ENCODE data around the gene MAPKAP1. TPM values are rescaled to one million over a fixed set of nuclear protein-coding genes. Genes with fewer than 3 reads are reported as not detected.

MAPKAP1 gene
- total RNA-seq, 2 donors from 2014 or later, result 73.4 to 81.5 TPM

DNA sequence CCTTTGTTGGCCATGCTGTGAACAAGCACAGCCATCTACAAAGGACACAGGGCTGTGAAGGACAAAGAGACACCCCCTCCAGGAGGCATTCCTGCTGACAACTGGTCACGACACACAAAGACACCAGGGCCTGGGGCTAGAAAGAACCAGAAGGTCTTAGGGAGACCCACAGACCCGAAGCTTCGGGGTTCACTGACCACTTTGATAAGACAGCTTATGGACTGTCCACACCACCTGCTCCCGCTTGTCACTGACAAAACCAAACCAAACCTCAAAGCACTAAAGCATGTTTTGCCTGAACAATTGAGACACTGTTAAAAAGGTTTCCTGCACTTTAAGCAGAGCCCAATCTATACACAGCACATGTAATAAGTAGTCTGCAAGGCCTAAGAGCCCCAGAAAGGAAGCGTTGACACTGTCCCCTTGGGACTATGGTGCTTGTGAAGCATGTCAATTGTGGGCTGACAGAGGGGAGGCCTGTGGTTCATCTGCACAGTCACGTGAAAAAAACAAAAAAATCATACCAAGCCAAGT, 260.4 kb downstream of the MAPKAP1 start:
- no peaks in the 10 kb centered on the region for H3K4me1 ChIP-seq (ENCODE audit: control insufficient read depth in 1 of 2, low read depth in 2 of 2)
- ATAC-seq (ENCODE audit: insufficient number of reproducible peaks, low FRiP score, low read depth), result no peak
- peaks cover 8% of the 10 kb centered on the region for H3K36me3 ChIP-seq
- H3K4me3 ChIP-seq, result no peak overlapping the region
- TF ChIP-seq, protein P1, sequence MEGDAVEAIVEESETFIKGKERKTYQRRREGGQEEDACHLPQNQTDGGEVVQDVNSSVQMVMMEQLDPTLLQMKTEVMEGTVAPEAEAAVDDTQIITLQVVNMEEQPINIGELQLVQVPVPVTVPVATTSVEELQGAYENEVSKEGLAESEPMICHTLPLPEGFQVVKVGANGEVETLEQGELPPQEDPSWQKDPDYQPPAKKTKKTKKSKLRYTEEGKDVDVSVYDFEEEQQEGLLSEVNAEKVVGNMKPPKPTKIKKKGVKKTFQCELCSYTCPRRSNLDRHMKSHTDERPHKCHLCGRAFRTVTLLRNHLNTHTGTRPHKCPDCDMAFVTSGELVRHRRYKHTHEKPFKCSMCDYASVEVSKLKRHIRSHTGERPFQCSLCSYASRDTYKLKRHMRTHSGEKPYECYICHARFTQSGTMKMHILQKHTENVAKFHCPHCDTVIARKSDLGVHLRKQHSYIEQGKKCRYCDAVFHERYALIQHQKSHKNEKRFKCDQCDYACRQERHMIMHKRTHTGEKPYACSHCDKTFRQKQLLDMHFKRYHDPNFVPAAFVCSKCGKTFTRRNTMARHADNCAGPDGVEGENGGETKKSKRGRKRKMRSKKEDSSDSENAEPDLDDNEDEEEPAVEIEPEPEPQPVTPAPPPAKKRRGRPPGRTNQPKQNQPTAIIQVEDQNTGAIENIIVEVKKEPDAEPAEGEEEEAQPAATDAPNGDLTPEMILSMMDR (IDR thresholded peaks at IDR 0.05), result no peak
- no peak overlapping the region for H3K27ac ChIP-seq
- H3K27me3 ChIP-seq (replicated peaks; ENCODE audit: insufficient read depth), result no peaks in the 10 kb centered on the region
- H3K9me3 ChIP-seq, result no peaks in the 10 kb centered on the region
- DNase-seq (ENCODE audit: low spot score), result no peak

DNA sequence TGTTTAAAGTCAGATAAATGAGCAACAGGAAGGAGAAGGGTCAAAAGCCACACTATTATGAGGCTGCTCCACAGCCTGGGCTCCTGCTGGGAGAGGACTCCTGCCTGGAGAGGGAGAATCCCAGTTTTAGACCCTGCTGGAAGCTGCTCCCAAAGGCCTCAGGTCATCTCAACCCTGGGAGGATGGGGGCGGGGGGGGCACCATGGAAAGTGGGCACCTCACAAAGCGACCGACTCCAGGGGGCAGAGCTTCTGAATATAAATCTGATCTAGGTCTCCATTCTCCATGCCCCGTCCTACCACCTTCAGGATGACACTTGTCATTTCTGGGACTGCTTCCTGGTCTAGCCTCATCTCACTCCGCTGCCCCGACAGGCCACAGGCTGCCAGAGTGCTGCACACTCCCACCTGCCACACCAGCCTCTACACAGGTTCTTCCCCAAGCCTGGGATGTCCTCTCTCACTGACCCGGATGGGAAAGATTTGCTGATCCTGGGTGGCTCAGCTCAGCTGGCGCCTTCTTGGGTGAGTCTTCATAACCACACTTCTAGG, 262.0 kb downstream of the MAPKAP1 start:
- Histone ChIP-seq H3K36me3 (peaks cover 8% of the 10 kb centered on the region), H3K9me3 (no peaks in the 10 kb centered on the region), H3K4me3 (no peak overlapping the region), H3K4me1 (ENCODE audit: control insufficient read depth in 1 of 2, low read depth in 2 of 2) (no peaks in the 10 kb centered on the region), H3K27ac (no peak overlapping the region), H3K27me3 (replicated peaks; ENCODE audit: insufficient read depth) (no peaks in the 10 kb centered on the region)
- DNase-seq (ENCODE audit: low spot score), result no peak
- ATAC-seq (ENCODE audit: insufficient number of reproducible peaks, low FRiP score, low read depth), result no peak
- TF ChIP-seq, protein P1 (IDR thresholded peaks at IDR 0.05), result no peak

GRCh38 chr9:125444166-125444565, 262.8 kb downstream of the MAPKAP1 start:
- ATAC-seq (ENCODE audit: insufficient number of reproducible peaks, low FRiP score, low read depth) (no peak), DNase-seq (ENCODE audit: low spot score) (no peak)
- H3K4me1 ChIP-seq (ENCODE audit: control insufficient read depth in 1 of 2, low read depth in 2 of 2), result no peaks in the 10 kb centered on the region
- TF ChIP-seq, protein P1 (IDR thresholded peaks at IDR 0.05), result no peak
- no peak overlapping the region for H3K4me3 ChIP-seq
- no peaks in the 10 kb centered on the region for H3K9me3 ChIP-seq
- H3K36me3 ChIP-seq, result peaks cover 8% of the 10 kb centered on the region
- H3K27ac ChIP-seq, result no peak overlapping the region
- H3K27me3 ChIP-seq (replicated peaks; ENCODE audit: insufficient read depth), result no peaks in the 10 kb centered on the region

DNA sequence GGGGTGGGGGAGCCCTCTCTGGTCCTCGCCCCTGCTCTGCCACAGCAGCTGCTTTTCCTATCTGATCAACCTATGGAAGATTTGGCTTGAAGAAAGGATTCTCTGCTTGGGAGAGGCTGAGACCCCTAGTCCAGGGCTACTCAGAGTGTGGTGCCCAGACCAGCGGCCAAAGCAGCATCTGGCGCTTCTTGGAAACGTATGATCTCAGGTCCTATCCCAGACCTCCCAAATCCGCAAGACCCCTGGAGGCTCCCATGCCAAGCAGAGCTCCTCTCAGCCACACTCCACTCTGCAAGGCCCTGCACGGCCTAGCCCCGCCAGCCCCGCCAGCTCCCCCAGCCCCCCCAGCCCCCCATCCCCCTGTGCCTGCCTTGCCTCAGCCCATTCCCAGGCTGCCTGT, 263.6 kb downstream of the MAPKAP1 start:
- no peak overlapping the region for H3K27ac ChIP-seq
- H3K4me1 ChIP-seq (ENCODE audit: control insufficient read depth in 1 of 2, low read depth in 2 of 2), result no peaks in the 10 kb centered on the region
- H3K9me3 ChIP-seq, result no peaks in the 10 kb centered on the region
- peaks cover 8% of the 10 kb centered on the region for H3K36me3 ChIP-seq
- no peak overlapping the region for H3K4me3 ChIP-seq
- ATAC-seq (ENCODE audit: insufficient number of reproducible peaks, low FRiP score, low read depth), result no peak
- TF ChIP-seq, protein P1 (IDR thresholded peaks at IDR 0.05), result no peak
- DNase-seq (ENCODE audit: low spot score), result no peak
- H3K27me3 ChIP-seq (replicated peaks; ENCODE audit: insufficient read depth), result no peaks in the 10 kb centered on the region

DNA sequence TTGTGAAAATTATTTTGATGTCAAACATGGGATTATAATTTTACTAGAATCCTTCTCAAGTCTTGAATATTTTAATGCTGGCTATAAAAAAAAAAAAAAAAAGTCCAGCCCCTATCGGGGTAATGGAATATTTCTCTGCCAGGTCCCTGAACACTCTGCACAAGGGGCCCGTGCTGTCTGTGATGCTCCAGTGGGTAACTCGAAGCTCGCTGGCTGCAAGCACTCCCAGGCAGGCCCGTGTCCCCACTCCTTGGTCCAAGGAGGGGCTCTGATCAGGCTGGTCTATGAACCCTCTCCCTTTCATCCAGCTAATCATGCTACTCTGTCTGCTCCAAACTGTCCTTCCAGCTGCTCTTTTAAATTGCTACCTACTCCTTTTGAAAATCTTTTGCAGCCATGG, 264.6 kb downstream of the MAPKAP1 start:
- no peak for ATAC-seq (ENCODE audit: insufficient number of reproducible peaks, low FRiP score, low read depth)
- Histone ChIP-seq H3K27ac (no peak overlapping the region), H3K9me3 (no peaks in the 10 kb centered on the region), H3K4me3 (no peak overlapping the region), H3K27me3 (replicated peaks; ENCODE audit: insufficient read depth) (no peaks in the 10 kb centered on the region), H3K36me3 (peaks cover 8% of the 10 kb centered on the region), H3K4me1 (ENCODE audit: control insufficient read depth in 1 of 2, low read depth in 2 of 2) (no peaks in the 10 kb centered on the region)
- TF ChIP-seq, protein P1 (IDR thresholded peaks at IDR 0.05), result no peak
- no peak for DNase-seq (ENCODE audit: low spot score)

All from thoracic aorta (tissue), 2 donors.